GM18867 (cell line): Measurements from ENCODE around the gene IMPDH1.

Source experiments
- ATAC-seq: cut with Tn5 transposase; IDR thresholded peaks from one replicate; pipeline ENCODE4 v1.9.1; 2021; ENCODE audit warnings: mild to moderate bottlenecking, moderate library complexity; ENCODE audit not compliant: unreplicated experiment

IMPDH1 gene

GRCh38 chr7:128363261-128363721, 46.5 kb downstream of the IMPDH1 start:
- no peak for ATAC-seq

DNA sequence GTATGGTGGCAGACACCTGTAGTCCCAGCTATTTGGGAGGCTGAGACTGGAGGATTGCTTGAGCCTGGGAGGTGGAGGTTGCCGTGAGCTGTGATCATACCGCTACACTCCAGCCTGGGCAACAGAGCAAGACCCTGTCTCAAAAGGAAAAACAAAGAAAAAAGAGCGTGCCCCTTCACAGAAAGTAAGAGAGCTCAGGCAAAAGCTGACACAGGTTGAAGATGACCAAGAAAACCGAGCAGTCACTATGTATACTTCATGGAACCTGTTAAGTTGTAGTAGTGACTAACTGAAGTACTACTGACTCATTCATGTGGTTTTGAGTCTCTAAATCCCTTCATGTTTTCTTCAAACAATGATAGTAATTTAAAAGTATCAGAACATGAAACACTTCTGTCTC, 47.1 kb downstream of the IMPDH1 start:
- no peak for ATAC-seq

DNA sequence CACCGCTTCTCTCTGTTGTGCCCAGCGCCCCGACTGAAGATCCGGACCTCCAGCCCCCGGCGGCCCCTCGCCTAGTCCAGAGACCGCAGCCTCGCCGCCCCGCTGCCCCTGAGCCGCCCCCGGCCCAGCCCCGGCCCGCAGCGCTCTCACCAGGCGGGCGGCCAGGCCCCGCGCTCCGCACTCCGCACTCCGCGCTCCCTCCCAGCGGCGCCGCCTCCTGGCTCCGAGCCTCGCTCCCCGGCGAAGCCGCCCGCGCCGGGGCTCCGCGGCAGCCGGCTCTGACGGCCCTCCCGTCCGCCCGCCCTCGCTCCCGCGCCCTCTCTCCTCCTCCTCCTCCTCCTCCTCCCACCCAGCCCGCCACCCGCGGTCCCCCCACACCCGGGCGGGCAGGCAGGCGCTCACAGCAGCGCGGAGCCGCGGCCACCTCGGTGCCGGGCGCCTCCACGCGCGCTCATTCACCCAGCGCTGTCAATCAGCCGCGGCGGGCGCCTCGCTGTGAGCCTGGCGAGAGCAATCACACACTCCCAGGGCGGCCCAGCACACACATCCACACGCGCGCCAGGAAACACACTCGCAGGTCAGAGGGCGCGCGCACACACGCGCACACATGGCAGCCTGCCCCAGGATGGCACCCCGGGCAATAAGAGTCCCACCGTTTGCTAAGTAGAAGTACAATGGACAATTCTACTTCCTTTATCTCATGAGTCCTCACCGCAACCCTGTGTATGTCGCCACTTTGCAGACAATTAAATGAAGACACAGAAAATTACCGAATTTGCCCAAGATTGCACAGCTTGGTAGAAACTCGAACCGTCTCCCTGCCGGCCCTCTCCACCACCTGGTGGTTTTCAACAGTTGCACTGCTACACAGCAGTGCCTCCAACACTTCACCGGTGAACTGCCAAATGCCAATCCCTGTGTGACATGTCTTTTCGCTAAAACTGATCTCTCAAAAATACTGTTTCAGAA, 48.1 kb downstream of the IMPDH1 start, which contains the start of gene PRRT4:
TSS of gene PRRT4 (minus strand) at position 280 of the 969 bp plus-strand sequence.
- ATAC-seq = peak; percentile 58

DNA sequence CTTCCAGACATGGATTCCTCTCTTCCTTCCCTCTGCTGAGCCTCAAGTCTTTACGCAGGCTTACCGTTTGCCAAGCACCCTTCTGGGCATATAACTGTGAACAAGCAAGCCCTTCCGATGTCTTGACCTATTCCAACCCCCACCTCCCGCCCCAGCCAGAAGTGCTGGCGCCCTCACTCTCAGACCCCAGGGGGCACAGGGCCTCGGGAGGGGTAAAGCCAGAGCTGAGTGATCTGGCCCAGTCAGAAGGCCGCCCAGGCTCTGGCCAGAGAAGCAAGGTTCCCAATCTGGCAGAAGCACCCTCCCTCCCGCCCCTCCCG, 49.5 kb downstream of the IMPDH1 start:
- ATAC-seq = no peak

- no peak for ATAC-seq
Observed at GRCh38 chr7:128359939-128360338, 49.8 kb downstream of the IMPDH1 start.

DNA sequence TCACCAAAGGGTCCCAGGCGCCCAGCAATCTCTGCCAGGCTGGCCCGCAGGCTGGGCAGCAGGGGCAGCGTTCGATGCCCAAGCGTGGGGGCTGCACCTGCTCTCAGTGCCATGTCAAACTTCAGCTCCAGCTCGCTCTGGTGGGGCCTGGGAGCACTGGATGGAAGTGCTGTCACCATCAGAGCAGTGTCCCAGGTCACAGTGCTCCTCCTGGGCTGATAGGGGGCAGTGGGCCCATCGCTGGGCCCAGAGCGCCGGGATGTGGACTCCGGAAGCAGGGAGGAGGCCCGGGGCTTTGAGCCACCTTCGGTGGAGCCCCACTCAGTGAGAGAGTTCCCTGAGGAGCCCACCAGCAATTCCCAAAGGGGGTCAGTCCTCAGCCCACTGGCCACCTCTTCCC, 50.4 kb downstream of the IMPDH1 start:
- ATAC-seq = no peak

GRCh38 chr7:128358233-128358632, 51.5 kb downstream of the IMPDH1 start:
- no peak for ATAC-seq

DNA sequence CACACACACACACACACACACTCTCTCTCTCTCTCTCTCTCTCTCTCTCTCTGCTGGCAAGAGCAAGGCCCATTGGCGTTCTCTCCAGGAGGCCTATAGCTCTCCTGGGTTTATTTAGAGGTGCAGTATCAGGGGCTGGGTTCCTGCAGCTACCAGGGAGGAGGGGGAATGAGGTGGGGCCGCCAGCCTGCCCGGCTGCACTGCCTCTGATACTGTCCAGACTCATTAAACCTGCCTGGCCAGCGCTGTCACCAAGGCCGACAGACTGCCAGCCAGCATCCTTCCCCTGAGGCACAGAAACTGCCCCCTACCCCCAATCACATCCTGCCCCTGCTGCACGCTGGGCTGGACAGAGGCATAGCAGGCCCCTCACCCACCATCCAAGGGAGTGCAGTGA, 52.6 kb downstream of the IMPDH1 start:
- no peak for ATAC-seq

GRCh38 chr7:128356546-128357216, 53.1 kb downstream of the IMPDH1 start:
- ATAC-seq = no peak

- no peak for ATAC-seq
Observed at GRCh38 chr7:128353610-128354009, 56.2 kb downstream of the IMPDH1 start.

DNA sequence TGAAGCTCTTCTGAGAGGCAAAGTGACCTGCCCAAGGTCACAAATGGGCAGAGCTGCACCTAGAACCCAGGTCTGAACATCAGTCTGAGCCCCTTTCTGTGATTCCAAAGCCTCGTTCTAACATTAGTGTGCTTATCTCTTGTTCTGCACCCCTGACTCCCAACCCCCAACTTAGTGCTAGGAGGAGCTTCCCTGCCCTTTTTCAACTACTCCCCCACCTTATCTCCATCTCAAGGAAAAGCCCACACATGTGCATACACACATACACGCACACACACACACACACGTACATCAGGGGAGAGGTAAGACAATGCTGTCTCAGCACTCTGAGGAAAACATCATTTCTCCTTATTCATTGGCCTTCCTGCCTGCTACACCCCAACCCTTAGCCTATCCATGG, 56.6 kb downstream of the IMPDH1 start:
- ATAC-seq = no peak

DNA sequence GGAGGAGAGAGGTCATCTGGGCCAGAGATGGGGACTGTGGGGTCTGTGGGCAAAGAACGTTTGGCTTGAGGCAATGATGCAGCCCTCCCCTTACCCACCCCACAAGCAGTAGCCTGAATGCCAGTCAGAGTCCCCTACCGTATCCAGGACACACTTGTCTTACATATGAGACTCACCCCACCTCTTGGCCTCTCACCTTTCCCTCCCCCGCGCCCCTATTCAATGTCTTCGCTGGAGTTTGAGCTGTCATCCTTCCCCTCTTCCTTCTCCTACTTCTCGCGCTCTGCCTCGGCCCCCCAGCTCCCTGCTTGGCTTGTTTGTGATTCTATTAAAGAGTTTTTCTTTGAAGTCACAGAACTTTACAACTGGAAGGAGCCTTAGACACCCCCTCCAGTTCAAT, 57.1 kb downstream of the IMPDH1 start:
- no peak for ATAC-seq

- ATAC-seq = no peak
Observed at GRCh38 chr7:128352153-128352537, 57.6 kb downstream of the IMPDH1 start.

DNA sequence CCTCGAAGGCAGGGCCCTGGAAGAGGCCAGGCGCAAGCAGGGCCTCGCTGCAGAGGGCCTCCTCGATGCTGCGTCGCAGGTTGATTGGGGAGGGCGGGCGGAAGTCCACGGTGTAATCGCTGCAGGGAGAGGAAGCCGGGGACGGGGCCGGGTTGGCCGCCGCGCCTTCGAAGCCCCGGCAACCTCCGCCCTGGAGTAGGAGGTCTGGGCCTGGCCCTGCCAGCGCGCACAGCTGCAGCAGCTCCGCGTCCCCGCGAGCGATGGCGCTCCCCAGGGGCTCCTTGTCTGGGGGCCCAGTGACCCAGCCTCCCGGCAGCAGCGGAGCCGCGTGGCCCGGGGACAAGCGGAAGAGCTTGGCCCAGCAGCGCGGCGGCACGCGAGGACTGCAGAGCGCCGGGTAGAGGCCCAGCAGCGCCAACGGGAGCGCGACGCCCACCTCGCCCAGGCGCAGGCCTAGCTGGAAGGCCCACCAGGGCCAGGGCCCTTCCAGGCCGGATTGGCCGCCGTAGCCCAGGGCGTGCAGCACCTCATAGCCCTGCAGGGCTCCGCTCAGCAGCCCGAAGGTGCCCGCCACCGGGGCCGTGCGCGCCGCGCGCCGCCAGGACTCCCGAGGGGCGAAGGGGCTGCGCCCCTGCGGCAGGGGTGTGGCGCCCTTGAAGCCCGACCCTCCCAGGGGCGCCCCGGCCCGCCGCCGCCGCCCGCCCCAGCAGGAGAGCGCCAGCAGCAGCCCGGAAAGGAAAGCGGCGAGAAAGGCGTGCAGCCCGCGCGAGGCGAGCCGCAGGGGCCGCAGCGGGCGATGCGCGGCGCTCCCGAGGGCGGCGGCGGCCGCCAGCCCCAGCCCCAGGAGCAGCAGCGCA, 58.3 kb downstream of the IMPDH1 start:
- ATAC-seq = no peak

GRCh38 chr7:128350708-128351295, 59.0 kb downstream of the IMPDH1 start:
- ATAC-seq = no peak

DNA sequence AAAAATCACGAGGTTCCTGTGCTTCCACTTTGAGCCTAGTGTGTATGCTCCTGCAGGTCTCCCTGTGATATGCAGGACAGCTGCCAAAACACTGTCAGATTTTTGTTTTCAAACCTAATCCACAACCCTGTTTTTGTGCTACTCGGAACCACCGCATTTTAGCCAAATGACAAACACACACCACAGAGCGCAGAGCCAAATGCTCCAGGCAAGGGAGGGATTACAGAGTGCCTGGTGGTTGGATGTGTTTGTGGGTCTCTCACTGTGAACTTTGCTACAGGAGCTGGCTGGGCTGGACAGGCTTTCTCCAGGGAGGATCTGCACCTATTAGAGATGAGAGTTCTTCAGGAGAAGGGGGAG, 60.3 kb downstream of the IMPDH1 start:
- ATAC-seq = no peak

DNA sequence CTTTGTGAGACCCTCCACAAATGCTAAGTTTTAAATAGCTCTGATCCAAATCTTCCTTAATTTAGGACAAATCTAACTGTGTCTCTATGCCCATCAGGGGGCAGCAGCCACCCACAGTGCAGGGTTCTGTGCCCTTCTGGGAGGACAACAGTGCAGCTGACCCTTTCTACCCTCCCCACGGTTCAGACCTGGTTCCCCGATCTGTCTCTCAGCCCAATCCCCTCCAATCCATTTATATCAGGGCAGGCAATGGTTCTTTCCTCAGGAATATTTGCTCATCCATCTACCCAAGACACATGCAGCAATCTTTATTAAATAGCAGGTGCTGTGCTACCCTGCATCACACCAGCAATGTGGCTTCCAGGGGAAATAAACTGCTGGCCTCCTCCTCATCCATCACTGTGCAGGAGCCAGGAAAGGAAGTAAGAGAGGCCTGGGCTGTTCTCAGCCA, 62.1 kb downstream of the IMPDH1 start:
- no peak for ATAC-seq

- no peak for ATAC-seq
Observed at GRCh38 chr7:128344431-128344774, 65.4 kb downstream of the IMPDH1 start.

DNA sequence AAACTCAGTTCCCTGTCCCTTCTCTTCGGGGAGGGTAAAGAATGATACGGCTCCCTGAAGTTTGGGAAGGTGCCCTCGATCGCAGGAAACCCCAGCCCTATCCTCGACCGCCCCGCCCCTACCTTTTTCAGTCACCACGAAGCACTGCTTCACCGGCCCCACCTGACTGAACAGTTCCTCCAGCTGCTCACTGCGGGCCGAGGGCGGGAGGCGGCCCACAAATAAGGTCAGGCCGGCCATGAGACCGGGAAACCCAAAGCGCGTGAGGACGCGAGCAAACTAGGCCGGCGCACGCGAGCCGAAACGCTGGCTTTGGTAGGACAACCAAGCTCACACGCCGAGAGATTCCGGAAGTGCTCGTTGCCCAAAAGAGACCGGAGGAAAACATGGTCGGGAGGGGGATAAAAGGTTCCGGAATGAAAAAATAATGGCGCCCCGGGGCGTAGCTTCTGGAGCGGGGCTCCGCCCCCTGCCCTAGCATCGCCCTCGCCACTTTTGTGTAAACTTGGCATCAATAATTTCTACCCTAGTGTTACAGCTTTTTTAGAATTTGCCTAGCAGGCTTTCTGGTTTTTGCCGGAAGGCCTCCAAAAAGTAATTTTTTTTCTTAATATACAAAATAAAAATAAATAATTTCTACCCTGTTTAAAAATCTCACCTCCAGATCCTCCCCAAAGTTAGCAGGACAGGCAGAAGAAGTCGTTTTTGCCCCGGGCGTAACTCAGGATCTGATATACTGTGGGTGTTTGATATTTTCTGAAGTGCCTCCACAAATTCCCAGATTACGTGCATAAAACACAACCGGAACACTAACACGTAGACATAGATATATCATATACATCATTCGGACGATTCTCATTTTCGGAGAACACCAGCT, 66.0 kb downstream of the IMPDH1 start, which contains the start of gene RBM28:
TSS of gene RBM28 (minus strand) at position 355 of the 877 bp plus-strand sequence. CDS start at position 240, 115 bp downstream.
- peak; percentile 93 for ATAC-seq
